ENCODE measurements around the gene CHAC2.

GRCh38 chr2:53786352-53786704, 18.7 kb downstream of the CHAC2 start:
- TF ChIP-seq, protein P1, sequence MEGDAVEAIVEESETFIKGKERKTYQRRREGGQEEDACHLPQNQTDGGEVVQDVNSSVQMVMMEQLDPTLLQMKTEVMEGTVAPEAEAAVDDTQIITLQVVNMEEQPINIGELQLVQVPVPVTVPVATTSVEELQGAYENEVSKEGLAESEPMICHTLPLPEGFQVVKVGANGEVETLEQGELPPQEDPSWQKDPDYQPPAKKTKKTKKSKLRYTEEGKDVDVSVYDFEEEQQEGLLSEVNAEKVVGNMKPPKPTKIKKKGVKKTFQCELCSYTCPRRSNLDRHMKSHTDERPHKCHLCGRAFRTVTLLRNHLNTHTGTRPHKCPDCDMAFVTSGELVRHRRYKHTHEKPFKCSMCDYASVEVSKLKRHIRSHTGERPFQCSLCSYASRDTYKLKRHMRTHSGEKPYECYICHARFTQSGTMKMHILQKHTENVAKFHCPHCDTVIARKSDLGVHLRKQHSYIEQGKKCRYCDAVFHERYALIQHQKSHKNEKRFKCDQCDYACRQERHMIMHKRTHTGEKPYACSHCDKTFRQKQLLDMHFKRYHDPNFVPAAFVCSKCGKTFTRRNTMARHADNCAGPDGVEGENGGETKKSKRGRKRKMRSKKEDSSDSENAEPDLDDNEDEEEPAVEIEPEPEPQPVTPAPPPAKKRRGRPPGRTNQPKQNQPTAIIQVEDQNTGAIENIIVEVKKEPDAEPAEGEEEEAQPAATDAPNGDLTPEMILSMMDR (IDR thresholded peaks at IDR 0.05) = no peak
- no peak for TF ChIP-seq EZH2 (IDR thresholded peaks at IDR 0.05)
- TF ChIP-seq EZH2phosphoT487 (IDR thresholded peaks at IDR 0.05) = no peak

Data from neural progenitor cell (in vitro differentiated cells).